H1 (cell line): Measurements from ENCODE around the gene ABCC10. TPM values are rescaled to one million over a fixed set of nuclear protein-coding genes. Genes with fewer than 3 reads are reported as not detected.

ENCODE experiments used
- BCL11A ChIP-seq, 2 experiments: IDR thresholded peaks; one replicate each; pipeline ENCODE4 v1.6.1; 2011; ENCODE audit warnings: low read depth in 2 of 2, low read length in 2 of 2, mild to moderate bottlenecking in 2 of 2
- CEBPB ChIP-seq: IDR thresholded peaks from 2 replicates; pipeline ENCODE4 v1.6.1; 2012; ENCODE audit warnings: low read depth, low read length
- NRF1 ChIP-seq: IDR thresholded peaks from 2 replicates; pipeline ENCODE4 v1.6.1; 2011; ENCODE audit warnings: mild to moderate bottlenecking, low read depth, low read length, improper control_type of control experiment
- polyA plus RNA-seq, 7 experiments: library from polyadenylated mRNA; depleted of rRNA in 3 of 7; stranded (reverse) in 5 of 7; unstranded in 2 of 7; fragments of >200 nt in 5 of 7; fragments of 200-250 nt in 2 of 7; gene quantifications; 1 replicate in 5 of 7; 2 replicates in 1 of 7; 4 replicates in 1 of 7; pipeline versions ENCODE4 v1.2.1 to v1.2.3, GENCODE V29; 2011 to 2013; ENCODE audit warnings: missing spikeins in 2 of 7, mixed read lengths in 2 of 7
- total RNA-seq: library from RNA; stranded (reverse); fragmentation: NEBNext Ultra II Directional; extraction: Animal tissue kit (Norgen Biotek cat#: 25700); gene quantifications from 2 replicates; pipeline ENCODE4 v1.2.1, GENCODE V29; 2021

ABCC10 gene
- total and polyA plus RNA-seq, 2 of the 8 experiments (the other 6 are each of a cell fraction or from before 2014, with no cell fraction given), result 15.5 to 24.6 TPM

DNA sequence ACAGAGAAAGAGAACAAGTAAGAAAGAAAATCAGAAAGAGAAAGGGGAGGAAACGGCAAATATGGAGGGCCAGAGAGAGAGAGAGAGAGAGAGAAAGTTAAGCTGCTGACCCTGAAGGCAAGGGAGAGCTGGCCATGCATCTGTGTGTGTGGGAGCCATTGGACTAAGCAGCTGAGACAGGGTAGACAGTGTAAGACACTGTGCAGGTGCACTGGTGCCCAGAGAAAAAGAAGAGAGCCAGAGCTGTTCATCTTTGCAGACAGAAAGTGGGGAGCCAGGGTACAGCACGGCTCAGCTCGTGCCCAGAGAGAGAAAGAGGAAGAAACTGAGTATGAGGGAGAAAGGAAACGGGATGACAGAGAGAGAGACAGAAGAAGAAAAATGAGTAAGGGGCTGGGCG, 33.7 kb upstream of the ABCC10 start (continued):
- TF ChIP-seq CEBPB (no peak), NRF1 (no peak), BCL11A (IDR thresholded peaks at IDR 0.05; ENCODE audit: low read depth in 2 of 2, low read length in 2 of 2) (no peak)
